ENCODE data around the gene AKR1E2. TPM values are rescaled to one million over a fixed set of nuclear protein-coding genes. Genes with fewer than 3 reads are reported as not detected.

AKR1E2 gene
- total and polyA plus RNA-seq, 4 donors, result 1.5 to 7.5 (median 3.8) TPM

DNA sequence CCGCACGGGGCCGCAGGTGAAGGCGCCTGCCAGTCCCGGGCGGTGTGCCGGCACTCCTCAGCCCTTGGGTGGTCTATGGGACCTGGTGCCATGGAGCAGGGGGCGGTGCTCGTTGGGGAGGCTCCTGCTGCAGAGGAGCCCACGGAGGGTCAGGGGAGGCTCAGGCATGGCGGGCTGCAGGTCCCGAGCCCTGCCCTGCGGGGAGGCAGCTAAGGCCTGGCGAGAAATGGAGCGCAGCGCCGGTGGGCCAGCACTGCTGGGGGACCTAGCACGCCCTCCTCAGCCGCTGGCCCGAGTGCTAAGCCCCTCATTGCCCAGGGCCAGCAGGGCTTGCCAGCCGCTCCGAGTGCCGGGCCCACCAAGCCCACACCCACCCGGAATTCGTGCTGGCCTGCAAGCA lies 18.9 kb downstream of the AKR1E2 start:
- H3K4me3 ChIP-seq, result no peak overlapping the region
- TF ChIP-seq, protein P1, sequence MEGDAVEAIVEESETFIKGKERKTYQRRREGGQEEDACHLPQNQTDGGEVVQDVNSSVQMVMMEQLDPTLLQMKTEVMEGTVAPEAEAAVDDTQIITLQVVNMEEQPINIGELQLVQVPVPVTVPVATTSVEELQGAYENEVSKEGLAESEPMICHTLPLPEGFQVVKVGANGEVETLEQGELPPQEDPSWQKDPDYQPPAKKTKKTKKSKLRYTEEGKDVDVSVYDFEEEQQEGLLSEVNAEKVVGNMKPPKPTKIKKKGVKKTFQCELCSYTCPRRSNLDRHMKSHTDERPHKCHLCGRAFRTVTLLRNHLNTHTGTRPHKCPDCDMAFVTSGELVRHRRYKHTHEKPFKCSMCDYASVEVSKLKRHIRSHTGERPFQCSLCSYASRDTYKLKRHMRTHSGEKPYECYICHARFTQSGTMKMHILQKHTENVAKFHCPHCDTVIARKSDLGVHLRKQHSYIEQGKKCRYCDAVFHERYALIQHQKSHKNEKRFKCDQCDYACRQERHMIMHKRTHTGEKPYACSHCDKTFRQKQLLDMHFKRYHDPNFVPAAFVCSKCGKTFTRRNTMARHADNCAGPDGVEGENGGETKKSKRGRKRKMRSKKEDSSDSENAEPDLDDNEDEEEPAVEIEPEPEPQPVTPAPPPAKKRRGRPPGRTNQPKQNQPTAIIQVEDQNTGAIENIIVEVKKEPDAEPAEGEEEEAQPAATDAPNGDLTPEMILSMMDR (IDR thresholded peaks at IDR 0.05; ENCODE audit: control extremely low read depth, extremely low read depth), result no peak
- ATAC-seq (ENCODE audit: insufficient read depth, low FRiP score) (no peak), DNase-seq (no peak)
- H3K36me3 ChIP-seq (ENCODE audit: control insufficient read depth in 4 of 4, insufficient read depth in 4 of 4, low read length in 4 of 4), result peaks cover 0 to 7% (median 2%) of the 10 kb centered on the region in 4 donors
- H3K9ac ChIP-seq (ENCODE audit: insufficient read depth in 1 of 2, low read length in 2 of 2), result no peak overlapping the region
- H3K9me3 ChIP-seq (ENCODE audit: control insufficient read depth in 4 of 4, insufficient read depth in 3 of 4, low read length in 3 of 4), result no peaks in the 10 kb centered on the region
- H3K4me1 ChIP-seq (ENCODE audit: control insufficient read depth in 5 of 5, insufficient read depth in 5 of 5, low read length in 5 of 5), result peaks cover 0 to 2% (median 0%) of the 10 kb centered on the region in 5 donors
- WGBS, 2 donors, result 95 to 98% methylated on average over 25 of the region's 25 CpGs
- no peaks in the 10 kb centered on the region for H3K27me3 ChIP-seq (ENCODE audit: control insufficient read depth in 3 of 3, insufficient read depth in 3 of 3, low read length in 2 of 3)
- H3K27ac ChIP-seq (ENCODE audit: low read depth in 1 of 2, low read length in 1 of 2), result no peak overlapping the region

DNA sequence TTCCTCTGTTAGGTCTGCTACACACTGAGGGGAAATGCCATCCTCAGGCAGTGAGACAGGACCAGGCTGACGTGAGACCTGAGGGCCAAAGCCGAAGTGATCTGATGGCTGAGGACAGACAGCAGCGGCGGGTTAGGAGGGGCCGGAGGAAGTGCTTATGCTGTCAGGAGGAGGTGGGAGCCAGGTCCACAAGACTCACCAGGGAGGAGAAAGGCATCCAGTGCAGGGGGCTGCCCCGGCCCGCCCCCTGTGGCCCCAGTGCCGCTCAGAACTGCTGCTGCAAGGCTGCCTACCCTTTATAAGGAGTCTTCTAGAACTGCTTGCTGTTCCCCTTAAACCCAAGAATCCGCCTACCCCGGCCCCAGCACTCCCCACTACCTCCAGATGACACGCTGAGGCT lies 19.8 kb downstream of the AKR1E2 start:
- 97 to 98% methylated on average over 11 of the region's 11 CpGs for whole genome bisulfite sequencing, 2 donors
- no peak for DNase-seq
- TF ChIP-seq, protein P1 (IDR thresholded peaks at IDR 0.05; ENCODE audit: control extremely low read depth, extremely low read depth), result no peak
- H3K4me1 ChIP-seq (ENCODE audit: control insufficient read depth in 5 of 5, insufficient read depth in 5 of 5, low read length in 5 of 5), result peaks cover 0 to 4% (median 0%) of the 10 kb centered on the region in 5 donors
- H3K27ac ChIP-seq (ENCODE audit: low read depth in 1 of 2, low read length in 1 of 2), result no peak overlapping the region
- no peak overlapping the region for H3K4me3 ChIP-seq
- ATAC-seq (ENCODE audit: insufficient read depth, low FRiP score), result no peak
- no peaks in the 10 kb centered on the region for H3K9me3 ChIP-seq (ENCODE audit: control insufficient read depth in 4 of 4, insufficient read depth in 3 of 4, low read length in 3 of 4)
- peaks cover 0 to 7% (median 2%) of the 10 kb centered on the region in 4 donors for H3K36me3 ChIP-seq (ENCODE audit: control insufficient read depth in 4 of 4, insufficient read depth in 4 of 4, low read length in 4 of 4)
- H3K27me3 ChIP-seq (ENCODE audit: control insufficient read depth in 3 of 3, insufficient read depth in 3 of 3, low read length in 2 of 3), result no peaks in the 10 kb centered on the region
- H3K9ac ChIP-seq (ENCODE audit: insufficient read depth in 1 of 2, low read length in 2 of 2), result no peak overlapping the region

DNA sequence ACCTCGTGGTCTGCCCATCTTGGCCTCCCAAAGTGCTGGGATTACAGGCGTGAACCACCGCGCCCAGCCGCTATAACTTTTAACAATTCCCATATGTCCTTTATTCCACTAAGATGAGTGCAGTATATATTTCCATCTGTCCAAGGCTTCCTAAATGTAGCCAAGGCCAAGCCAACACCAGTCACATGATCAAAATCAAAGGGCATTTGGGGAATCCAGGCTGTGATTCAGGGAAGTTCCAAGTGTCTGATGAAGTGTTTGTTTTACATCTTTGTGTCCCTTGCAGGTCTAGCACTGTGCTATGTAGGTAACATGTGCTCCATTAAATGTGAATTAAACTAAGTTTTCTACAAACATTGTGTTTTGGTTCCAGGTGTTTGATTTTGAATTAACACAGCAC lies 20.8 kb downstream of the AKR1E2 start:
- Histone ChIP-seq H3K9me3 (ENCODE audit: control insufficient read depth in 4 of 4, insufficient read depth in 3 of 4, low read length in 3 of 4) (no peaks in the 10 kb centered on the region), H3K27ac (ENCODE audit: low read depth in 1 of 2, low read length in 1 of 2) (no peak overlapping the region), H3K27me3 (ENCODE audit: control insufficient read depth in 3 of 3, insufficient read depth in 3 of 3, low read length in 2 of 3) (no peaks in the 10 kb centered on the region), H3K36me3 (ENCODE audit: control insufficient read depth in 4 of 4, insufficient read depth in 4 of 4, low read length in 4 of 4) (peaks cover 0 to 7% (median 2%) of the 10 kb centered on the region in 4 donors), H3K9ac (ENCODE audit: insufficient read depth in 1 of 2, low read length in 2 of 2) (no peak overlapping the region), H3K4me1 (ENCODE audit: control insufficient read depth in 5 of 5, insufficient read depth in 5 of 5, low read length in 5 of 5) (peaks cover 0 to 9% (median 1%) of the 10 kb centered on the region in 5 donors), H3K4me3 (no peak overlapping the region)
- no peak for DNase-seq
- 78 to 90% methylated on average over 5 of the region's 5 CpGs for WGBS, 2 donors
- no peak for ATAC-seq (ENCODE audit: insufficient read depth, low FRiP score)
- TF ChIP-seq, protein P1 (IDR thresholded peaks at IDR 0.05; ENCODE audit: control extremely low read depth, extremely low read depth), result no peak

Data from lung (tissue), 12 donors.